Fibroblast of upper back skin (primary cell): Measurements from ENCODE around the gene OR1D2.
"Not testable (repeated sequence)": the region's sequence is repeated elsewhere in the genome, so short reads cannot be mapped to it uniquely, and the experiment has no call there.

ENCODE experiments used
- DNase-seq: peaks from one replicate; pipeline ENCODE4 v3.0.0-alpha.2; 2013

Gene OR1D2

GRCh38 chr17:3104322-3104721 lies at the start of gene OR1D2:
TSS of gene OR1D2 (minus strand) at chr17:3104422. CDS start at chr17:3092996, 11,426 bp downstream.
- no peak for DNase-seq

- not testable (repeated sequence) for DNase-seq
These were observed 33.3 kb upstream of the OR1D2 start for GRCh38 chr17:3137494-3137893.

GRCh38 chr17:3127451-3127850 lies 23.2 kb upstream of the OR1D2 start, which contains the start of gene OR1G1:
TSS of gene OR1G1 (minus strand) at chr17:3127551. CDS start at chr17:3127551, 0 bp downstream.
- DNase-seq = no peak

GRCh38 chr17:3073850-3074249 lies 30.4 kb downstream of the OR1D2 start:
- DNase-seq = not testable (repeated sequence)

GRCh38 chr17:3065192-3065591 lies 39.0 kb downstream of the OR1D2 start:
- DNase-seq = not testable (repeated sequence)

- not testable (repeated sequence) for DNase-seq
These were observed 40.7 kb downstream of the OR1D2 start, which contains the start of gene OR1D5 for GRCh38 chr17:3063507-3063906. TSS of gene OR1D5 (minus strand) at chr17:3063607. CDS start at chr17:3063607, 0 bp downstream.

- DNase-seq = not testable (repeated sequence)
These were observed 41.3 kb downstream of the OR1D2 start for GRCh38 chr17:3062824-3063377.

- not testable (repeated sequence) for DNase-seq
These were observed 49.4 kb downstream of the OR1D2 start for GRCh38 chr17:3054868-3055267.

- no peak for DNase-seq
These were observed 54.4 kb downstream of the OR1D2 start for GRCh38 chr17:3049705-3050295.

GRCh38 chr17:3048727-3049471 lies 55.3 kb downstream of the OR1D2 start:
- DNase-seq = peak; percentile 98

GRCh38 chr17:3046753-3047152 lies 57.5 kb downstream of the OR1D2 start:
- no peak for DNase-seq

- DNase-seq = no peak
These were observed 60.4 kb downstream of the OR1D2 start for GRCh38 chr17:3043737-3044365.

- no peak for DNase-seq
These were observed 63.3 kb downstream of the OR1D2 start for GRCh38 chr17:3040882-3041281.

GRCh38 chr17:3039736-3040135 lies 64.5 kb downstream of the OR1D2 start:
- no peak for DNase-seq

GRCh38 chr17:3038941-3039340 lies 65.3 kb downstream of the OR1D2 start:
- DNase-seq = no peak
